ENCODE results near the gene SIPA1L2.
A peak's percentile ranks its signal among the peaks of the same experiment; 100 is the strongest.
"Not testable (repeated sequence)": the region's sequence is repeated elsewhere in the genome, so short reads cannot be mapped to it uniquely, and the experiment has no call there.

SIPA1L2 gene

DNA sequence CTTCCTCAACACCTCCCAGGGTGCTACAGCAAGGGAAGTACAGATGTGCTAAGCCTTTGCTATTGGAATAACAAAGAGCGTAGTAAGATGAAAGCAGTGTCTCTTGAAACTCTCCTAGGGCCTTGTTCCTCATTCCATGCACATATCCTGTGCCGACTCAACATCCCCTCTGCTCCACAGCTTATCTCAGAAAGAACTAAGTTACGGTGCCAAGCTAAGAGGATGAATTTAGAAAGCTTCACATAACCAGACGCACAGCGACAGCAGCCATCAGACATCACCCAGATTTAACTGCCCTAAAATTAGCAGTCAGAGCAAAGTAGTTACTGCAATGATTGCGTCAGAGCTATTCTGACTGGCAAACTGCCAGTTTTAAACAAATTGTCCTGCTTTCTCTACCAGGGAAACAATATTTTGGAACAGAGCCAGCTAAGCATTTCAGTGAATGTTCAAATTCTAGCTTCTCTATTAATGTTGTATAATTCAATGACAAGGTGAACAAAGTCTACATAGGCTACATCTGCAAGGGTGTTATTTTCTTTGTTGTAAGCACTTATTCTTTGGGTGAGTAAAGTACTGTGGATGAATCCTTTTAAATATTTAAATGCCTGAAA is 9.5 kb downstream of the SIPA1L2 start:
- DNase-seq: peak; percentile 52
- Histone ChIP-seq H3K4me3 (ENCODE audit: low read depth, low read length) (no peak overlapping the region), H3K27me3 (replicated peaks) (no peaks in the 10 kb centered on the region), H3K27ac (no peak overlapping the region), H3K36me3 (replicated peaks) (no peaks in the 10 kb centered on the region)
- TF ChIP-seq, protein P1, sequence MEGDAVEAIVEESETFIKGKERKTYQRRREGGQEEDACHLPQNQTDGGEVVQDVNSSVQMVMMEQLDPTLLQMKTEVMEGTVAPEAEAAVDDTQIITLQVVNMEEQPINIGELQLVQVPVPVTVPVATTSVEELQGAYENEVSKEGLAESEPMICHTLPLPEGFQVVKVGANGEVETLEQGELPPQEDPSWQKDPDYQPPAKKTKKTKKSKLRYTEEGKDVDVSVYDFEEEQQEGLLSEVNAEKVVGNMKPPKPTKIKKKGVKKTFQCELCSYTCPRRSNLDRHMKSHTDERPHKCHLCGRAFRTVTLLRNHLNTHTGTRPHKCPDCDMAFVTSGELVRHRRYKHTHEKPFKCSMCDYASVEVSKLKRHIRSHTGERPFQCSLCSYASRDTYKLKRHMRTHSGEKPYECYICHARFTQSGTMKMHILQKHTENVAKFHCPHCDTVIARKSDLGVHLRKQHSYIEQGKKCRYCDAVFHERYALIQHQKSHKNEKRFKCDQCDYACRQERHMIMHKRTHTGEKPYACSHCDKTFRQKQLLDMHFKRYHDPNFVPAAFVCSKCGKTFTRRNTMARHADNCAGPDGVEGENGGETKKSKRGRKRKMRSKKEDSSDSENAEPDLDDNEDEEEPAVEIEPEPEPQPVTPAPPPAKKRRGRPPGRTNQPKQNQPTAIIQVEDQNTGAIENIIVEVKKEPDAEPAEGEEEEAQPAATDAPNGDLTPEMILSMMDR (IDR thresholded peaks at IDR 0.05; ENCODE audit: low read depth, low read length, missing control alignments): no peak
- in situ Hi-C loops (cut with HindIII; ENCODE audit: low pct_ligation_motif_present, low sequenced_read_pairs): no loop called here

DNA sequence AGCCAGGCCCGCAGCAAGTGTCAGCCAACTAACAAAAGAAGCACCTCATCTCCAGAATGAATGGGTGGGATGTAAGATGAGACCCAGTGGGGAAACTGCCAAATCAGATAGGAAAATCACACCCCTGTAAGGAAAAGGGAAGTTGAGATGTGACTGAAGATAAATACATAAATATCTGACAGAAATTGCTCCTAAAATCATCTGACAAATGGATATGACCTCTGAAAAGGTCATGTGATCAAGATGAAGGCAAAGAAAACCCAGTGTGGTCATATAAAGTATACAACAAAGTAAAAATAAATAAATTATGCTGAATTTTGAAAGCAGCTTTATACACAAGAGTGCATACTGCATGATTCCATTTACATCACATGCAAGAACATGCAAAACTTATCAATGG is 12.7 kb downstream of the SIPA1L2 start:
- in situ Hi-C loops (cut with HindIII; ENCODE audit: low pct_ligation_motif_present, low sequenced_read_pairs): no loop called here
- TF ChIP-seq, protein P1 (IDR thresholded peaks at IDR 0.05; ENCODE audit: low read depth, low read length, missing control alignments): no peak

DNA sequence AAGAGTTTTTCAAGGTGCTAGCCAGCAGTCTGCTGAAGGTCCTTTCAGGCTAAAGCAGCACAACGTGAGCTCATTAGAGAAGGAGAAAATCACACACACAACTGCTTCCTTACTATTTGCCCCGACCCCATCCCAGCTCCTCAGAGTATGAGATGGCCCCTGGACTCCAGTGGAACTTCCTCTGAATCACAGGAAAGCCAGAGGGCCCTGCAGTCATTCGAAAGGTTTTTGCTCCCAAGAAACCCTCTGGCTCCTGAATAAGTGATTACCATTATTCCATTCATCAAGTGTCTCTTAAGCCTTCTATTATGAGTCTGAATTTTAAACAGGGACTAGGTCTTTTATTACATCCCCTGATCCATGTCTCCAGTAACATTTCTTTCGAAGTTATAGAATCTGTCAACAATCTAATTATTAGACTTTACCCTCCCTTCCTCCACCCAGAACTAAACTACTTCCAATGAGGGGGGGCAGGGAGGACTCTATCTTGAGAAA is 14.6 kb downstream of the SIPA1L2 start:
- no peak overlapping the region for H3K4me3 ChIP-seq (ENCODE audit: low read depth, low read length)

More for the DNA sequence above, 12.7 kb downstream of the SIPA1L2 start:
- no peaks in the 10 kb centered on the region for H3K36me3 ChIP-seq (replicated peaks)
- no peak for DNase-seq
- H3K27me3 ChIP-seq (replicated peaks): peaks cover under 1% of the 10 kb centered on the region
- no peak overlapping the region for H3K27ac ChIP-seq
- H3K4me3 ChIP-seq (ENCODE audit: low read depth, low read length): no peak overlapping the region

DNA sequence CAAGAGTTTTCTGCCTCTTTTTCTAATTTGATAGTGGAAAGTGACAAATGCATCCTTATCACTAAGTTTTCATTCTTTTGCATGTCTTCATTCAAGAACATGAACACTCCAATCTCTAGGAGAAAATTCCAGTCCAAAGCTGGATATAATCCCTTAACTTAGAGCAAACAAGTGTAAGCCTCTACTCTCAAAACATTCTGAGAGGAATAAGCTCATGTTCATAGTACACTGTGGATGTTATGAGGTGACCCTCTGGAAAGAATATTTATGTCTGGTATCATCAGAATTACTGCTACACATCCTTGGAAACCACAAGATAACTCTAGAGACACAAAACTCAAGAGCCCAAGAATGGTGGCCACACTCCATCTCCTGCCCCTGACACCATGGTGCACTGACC is 15.1 kb downstream of the SIPA1L2 start:
- in situ Hi-C loops (cut with HindIII; ENCODE audit: low pct_ligation_motif_present, low sequenced_read_pairs): no loop called here
- Histone ChIP-seq H3K4me3 (ENCODE audit: low read depth, low read length) (no peak overlapping the region), H3K36me3 (replicated peaks) (no peaks in the 10 kb centered on the region), H3K27ac (no peak overlapping the region), H3K27me3 (replicated peaks) (peaks cover 2% of the 10 kb centered on the region)
- DNase-seq: no peak
- TF ChIP-seq, protein P1 (IDR thresholded peaks at IDR 0.05; ENCODE audit: low read depth, low read length, missing control alignments): no peak

More for the DNA sequence above, 14.6 kb downstream of the SIPA1L2 start:
- DNase-seq: no peak
- Histone ChIP-seq H3K27ac (no peak overlapping the region), H3K27me3 (replicated peaks) (peaks cover 2% of the 10 kb centered on the region), H3K36me3 (replicated peaks) (no peaks in the 10 kb centered on the region)
- TF ChIP-seq, protein P1 (IDR thresholded peaks at IDR 0.05; ENCODE audit: low read depth, low read length, missing control alignments): no peak
- in situ Hi-C loops (cut with HindIII; ENCODE audit: low pct_ligation_motif_present, low sequenced_read_pairs): no loop called here

DNA sequence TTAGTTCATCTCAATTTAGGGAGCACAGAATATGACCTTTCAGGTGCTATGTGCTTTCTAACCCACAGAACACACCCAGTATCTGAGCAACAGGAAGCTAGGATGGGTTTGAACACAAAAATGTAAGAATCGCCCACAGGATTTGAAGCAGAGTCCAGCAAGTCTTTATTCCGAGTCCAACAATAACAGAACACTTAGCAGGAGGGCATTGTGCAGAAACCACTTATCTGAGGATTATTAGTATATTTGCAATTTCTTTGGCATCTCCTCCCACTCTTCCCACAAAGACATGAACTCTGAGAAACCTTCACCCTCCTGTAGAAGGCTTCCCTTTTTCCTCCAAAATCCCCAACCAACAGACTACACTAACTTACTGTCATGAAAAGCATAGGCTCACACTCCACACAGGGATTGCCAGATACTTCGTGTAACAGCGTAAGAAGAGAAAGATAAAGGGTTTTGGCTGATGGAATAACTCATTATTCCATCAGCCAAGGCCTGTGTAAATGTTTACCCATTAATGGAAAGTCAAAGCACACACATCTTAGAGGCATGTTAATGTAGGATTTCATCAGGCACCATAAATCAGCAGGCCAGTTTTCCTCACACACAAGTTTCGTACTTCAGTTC is 16.1 kb downstream of the SIPA1L2 start:
- H3K27me3 ChIP-seq (replicated peaks): peaks cover 2% of the 10 kb centered on the region
- H3K27ac ChIP-seq: no peak overlapping the region
- in situ Hi-C loops (cut with HindIII; ENCODE audit: low pct_ligation_motif_present, low sequenced_read_pairs): no loop called here
- TF ChIP-seq, protein P1 (IDR thresholded peaks at IDR 0.05; ENCODE audit: low read depth, low read length, missing control alignments): no peak
- no peak overlapping the region for H3K4me3 ChIP-seq (ENCODE audit: low read depth, low read length)
- peak; percentile 88 for DNase-seq
- H3K36me3 ChIP-seq (replicated peaks): no peaks in the 10 kb centered on the region

DNA sequence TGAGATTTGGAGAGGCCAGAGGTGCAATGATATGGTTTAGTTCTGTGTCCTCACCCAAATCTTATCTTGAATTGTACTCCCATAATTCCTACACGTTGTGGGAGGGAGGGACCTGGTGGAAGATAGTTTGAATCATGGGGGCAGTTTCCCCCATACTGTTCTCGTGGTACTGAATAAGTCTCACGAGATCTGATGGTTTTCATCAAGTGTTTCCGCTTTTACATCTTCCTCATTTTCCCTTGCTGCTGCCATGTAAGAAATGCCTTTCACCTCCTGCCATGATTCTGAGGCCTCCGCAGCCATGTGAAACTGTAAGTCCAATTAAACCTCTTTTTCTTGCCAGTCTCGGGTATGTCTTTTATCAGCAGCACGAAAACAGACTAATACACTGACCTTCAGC is 17.1 kb downstream of the SIPA1L2 start:
- H3K27ac ChIP-seq; DNase-seq; H3K36me3 ChIP-seq (replicated peaks); H3K4me3 ChIP-seq (ENCODE audit: low read depth, low read length); in situ Hi-C loops (cut with HindIII; ENCODE audit: low pct_ligation_motif_present, low sequenced_read_pairs); H3K27me3 ChIP-seq (replicated peaks): not testable (repeated sequence)
